A673 (cell line): ENCODE results near the gene CDHR2.

ENCODE experiments used
- EZH2 ChIP-seq: fragments of 200-600 bp; sonication (generic); IDR thresholded peaks from 2 replicates; pipeline ENCODE4 v1.6.1; 2017; ENCODE audit warnings: borderline replicate concordance, low read depth, mild to moderate bottlenecking, mixed read lengths, antibody characterized with exemption, low read length; ENCODE audit not compliant: poor library complexity, severe bottlenecking
- TF ChIP-seq, protein P1 (sequence below): fragments of 300-800, 200-600 bp; sonication (generic); conservative IDR thresholded peaks from 2 replicates; pipeline ENCODE4 v1.5.1; 2017; ENCODE audit warnings: low read depth, mild to moderate bottlenecking, antibody characterized with exemption, low read length, moderate library complexity, mixed read lengths

DNA sequence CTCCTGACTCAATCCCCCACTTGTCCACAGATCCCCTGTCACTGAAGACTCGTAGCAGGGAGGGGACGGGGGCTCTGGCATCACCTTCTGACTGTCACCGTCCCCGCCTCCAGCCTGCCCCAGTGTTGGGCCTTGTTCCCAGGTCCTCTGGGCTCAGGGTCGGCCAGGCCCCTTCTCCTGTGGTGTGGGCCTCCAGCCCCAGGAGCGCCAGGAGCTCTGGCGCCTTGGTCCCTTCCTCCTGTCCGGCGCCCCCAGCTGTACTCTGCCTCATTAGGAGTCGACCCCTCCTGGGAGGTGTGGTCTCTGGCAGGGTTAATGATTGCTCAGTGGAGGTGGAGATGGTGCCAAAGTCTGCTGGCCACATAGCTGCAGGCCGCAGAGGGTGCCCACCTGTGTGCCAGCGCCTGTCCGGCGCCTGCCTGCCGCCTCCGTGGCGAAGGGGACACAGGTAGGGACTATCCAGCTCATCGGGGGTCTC lies at the start of gene CDHR2:
- TF ChIP-seq, protein P1, sequence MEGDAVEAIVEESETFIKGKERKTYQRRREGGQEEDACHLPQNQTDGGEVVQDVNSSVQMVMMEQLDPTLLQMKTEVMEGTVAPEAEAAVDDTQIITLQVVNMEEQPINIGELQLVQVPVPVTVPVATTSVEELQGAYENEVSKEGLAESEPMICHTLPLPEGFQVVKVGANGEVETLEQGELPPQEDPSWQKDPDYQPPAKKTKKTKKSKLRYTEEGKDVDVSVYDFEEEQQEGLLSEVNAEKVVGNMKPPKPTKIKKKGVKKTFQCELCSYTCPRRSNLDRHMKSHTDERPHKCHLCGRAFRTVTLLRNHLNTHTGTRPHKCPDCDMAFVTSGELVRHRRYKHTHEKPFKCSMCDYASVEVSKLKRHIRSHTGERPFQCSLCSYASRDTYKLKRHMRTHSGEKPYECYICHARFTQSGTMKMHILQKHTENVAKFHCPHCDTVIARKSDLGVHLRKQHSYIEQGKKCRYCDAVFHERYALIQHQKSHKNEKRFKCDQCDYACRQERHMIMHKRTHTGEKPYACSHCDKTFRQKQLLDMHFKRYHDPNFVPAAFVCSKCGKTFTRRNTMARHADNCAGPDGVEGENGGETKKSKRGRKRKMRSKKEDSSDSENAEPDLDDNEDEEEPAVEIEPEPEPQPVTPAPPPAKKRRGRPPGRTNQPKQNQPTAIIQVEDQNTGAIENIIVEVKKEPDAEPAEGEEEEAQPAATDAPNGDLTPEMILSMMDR: no peak
- TF ChIP-seq EZH2: no peak
